HFFc6 (cell line): ENCODE measurements around the gene LRP6. TPM values are rescaled to one million over a fixed set of nuclear protein-coding genes. Genes with fewer than 3 reads are reported as not detected.
"Not testable (repeated sequence)": the region's sequence is repeated elsewhere in the genome, so short reads cannot be mapped to it uniquely, and the experiment has no call there.

Source experiments
- DNase-seq: peaks from one replicate; pipeline ENCODE4 v3.0.0-alpha.2; 2018
- H3K27ac Mint-ChIP-seq: 2 replicates; pipeline ENCODE4 v1.8.0; 2020; ENCODE audit warnings: mild to moderate bottlenecking, mixed read lengths
- H3K27me3 Mint-ChIP-seq: 2 replicates; pipeline ENCODE4 v1.8.0; 2021; ENCODE audit warnings: mild to moderate bottlenecking, moderate library complexity, mixed read lengths; ENCODE audit not compliant: insufficient read depth
- H3K36me3 Mint-ChIP-seq: 2 replicates; pipeline ENCODE4 v1.8.0; 2021; ENCODE audit warnings: low read depth, mixed read lengths
- H3K4me1 Mint-ChIP-seq: 2 replicates; pipeline ENCODE4 v1.8.0; 2020; ENCODE audit warnings: low read depth, mixed read lengths
- H3K4me3 Mint-ChIP-seq: 2 replicates; pipeline ENCODE4 v1.8.0; 2020; ENCODE audit warnings: mild to moderate bottlenecking, moderate library complexity, mixed read lengths
- H3K9me3 Mint-ChIP-seq: 2 replicates; pipeline ENCODE4 v1.8.0; 2020; ENCODE audit warnings: mild to moderate bottlenecking, mixed read lengths
- total RNA-seq, 6 experiments: library from RNA; stranded (reverse); fragmentation: NEBNext Ultra II Directional; extraction: Animal tissue kit (Norgen Biotek cat#: 25700); gene quantifications; 2 replicates in 1 of 6; 3 replicates in 5 of 6; pipeline ENCODE4 v1.2.3, GENCODE V29; 2021
- TF ChIP-seq, protein P1 (sequence below): fragments of 200-600 bp; sonication (generic); IDR thresholded peaks from 2 replicates; pipeline ENCODE4 v1.5.0; 2021; ENCODE audit warnings: antibody characterized with exemption, mild to moderate bottlenecking

LRP6 gene
- total RNA-seq, 6 experiments from 2014 or later, result 24.0 to 31.6 (median 27.0) TPM

DNA sequence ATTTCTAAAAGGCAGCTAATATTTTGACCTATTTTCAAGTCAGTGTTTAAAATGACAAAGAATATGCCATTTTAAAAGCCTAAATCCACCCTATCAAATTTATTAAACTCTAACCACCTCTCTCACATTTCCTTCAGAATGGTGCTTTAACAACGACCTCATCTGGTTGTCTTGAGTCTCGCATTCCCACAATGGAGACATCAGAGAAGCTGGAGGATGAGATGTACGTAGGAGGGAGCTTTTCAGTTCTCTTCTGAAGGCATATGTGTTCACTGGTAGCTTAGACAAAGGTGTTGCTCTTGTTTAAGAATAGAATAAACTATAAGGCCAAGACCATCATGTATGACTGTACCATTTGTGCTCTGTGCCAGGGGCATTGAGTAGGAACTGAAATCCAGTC is 113.2 kb downstream of the LRP6 start:
- TF ChIP-seq, protein P1, sequence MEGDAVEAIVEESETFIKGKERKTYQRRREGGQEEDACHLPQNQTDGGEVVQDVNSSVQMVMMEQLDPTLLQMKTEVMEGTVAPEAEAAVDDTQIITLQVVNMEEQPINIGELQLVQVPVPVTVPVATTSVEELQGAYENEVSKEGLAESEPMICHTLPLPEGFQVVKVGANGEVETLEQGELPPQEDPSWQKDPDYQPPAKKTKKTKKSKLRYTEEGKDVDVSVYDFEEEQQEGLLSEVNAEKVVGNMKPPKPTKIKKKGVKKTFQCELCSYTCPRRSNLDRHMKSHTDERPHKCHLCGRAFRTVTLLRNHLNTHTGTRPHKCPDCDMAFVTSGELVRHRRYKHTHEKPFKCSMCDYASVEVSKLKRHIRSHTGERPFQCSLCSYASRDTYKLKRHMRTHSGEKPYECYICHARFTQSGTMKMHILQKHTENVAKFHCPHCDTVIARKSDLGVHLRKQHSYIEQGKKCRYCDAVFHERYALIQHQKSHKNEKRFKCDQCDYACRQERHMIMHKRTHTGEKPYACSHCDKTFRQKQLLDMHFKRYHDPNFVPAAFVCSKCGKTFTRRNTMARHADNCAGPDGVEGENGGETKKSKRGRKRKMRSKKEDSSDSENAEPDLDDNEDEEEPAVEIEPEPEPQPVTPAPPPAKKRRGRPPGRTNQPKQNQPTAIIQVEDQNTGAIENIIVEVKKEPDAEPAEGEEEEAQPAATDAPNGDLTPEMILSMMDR, result no peak
- Mint-ChIP-seq H3K4me1 (no peaks in the 10 kb centered on the region), H3K27ac (no peak overlapping the region), H3K27me3 (no peaks in the 10 kb centered on the region; the same call in 1 of the 2 replicates), H3K4me3 (no peak overlapping the region), H3K36me3 (peaks cover 38% of the 10 kb centered on the region), H3K9me3 (no peaks in the 10 kb centered on the region)
- no peak for DNase-seq

DNA sequence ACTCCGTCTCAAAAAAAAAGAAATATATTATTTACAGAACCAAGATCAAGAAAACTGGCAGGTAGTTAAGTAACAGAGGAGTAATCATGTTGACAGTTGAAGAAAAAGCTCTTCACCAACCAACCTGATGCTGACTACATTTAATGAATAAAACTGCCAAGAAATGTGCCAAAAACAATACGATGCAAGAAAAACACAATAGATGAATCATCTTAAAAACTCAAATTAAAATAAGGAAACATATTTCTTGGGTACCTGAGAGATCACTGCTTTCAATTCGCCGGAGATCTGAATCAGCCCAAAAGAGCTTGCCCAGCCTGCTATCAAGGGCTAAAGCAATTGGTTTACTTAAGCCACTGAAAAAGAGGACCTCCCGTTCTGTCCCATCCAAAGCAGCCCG is 119.7 kb downstream of the LRP6 start:
- Mint-ChIP-seq H3K9me3 (no peaks in the 10 kb centered on the region), H3K27ac (no peak overlapping the region), H3K4me3 (no peak overlapping the region), H3K4me1 (no peaks in the 10 kb centered on the region), H3K27me3 (no peaks in the 10 kb centered on the region), H3K36me3 (peaks cover 34% of the 10 kb centered on the region)
- TF ChIP-seq, protein P1, result no peak
- DNase-seq, result no peak

DNA sequence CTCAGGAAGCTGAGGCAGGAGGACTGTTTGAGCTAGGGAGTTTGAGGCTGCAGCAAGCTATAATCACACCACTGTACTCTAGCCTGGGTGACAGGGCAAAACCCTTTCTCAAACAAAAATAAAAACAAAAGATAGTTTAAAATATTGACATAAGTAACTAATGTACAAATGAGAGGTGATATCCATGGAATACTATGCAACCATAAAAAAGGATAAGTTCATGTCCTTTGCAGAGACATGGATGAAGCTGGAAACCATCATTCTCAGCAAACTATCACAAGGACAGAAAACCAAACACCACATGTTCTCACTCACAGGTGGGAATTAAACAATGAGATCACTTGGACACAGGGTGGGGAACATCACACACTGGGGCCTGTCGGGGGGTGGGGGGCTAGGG is 122.3 kb downstream of the LRP6 start:
- not testable (repeated sequence) for DNase-seq, H3K27ac Mint-ChIP-seq, H3K27me3 Mint-ChIP-seq, H3K9me3 Mint-ChIP-seq, H3K4me1 Mint-ChIP-seq, H3K4me3 Mint-ChIP-seq
- peaks cover 24% of the 10 kb centered on the region for H3K36me3 Mint-ChIP-seq

DNA sequence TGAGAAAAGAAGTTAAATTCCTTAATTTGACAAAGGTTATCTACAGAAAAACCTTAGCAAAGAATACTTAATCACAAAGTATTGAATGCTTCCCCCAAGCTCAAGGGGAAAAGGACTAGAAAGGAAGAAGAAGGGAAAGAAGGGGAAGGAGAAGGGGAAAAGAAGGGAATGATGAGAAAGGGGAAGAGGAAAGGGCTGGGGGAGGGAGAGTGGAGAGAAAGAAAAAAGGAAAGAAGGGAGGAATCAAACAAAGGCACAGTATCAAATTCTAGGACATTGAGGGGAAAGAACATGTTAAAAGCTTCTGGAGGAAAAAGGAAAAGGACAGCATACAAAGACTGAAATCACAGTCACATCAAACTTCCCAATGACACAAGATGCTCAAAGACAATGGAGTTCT is 125.8 kb downstream of the LRP6 start:
- Mint-ChIP-seq H3K9me3 (no peaks in the 10 kb centered on the region), H3K27ac (no peak overlapping the region), H3K27me3 (no peaks in the 10 kb centered on the region; the same call in 1 of the 2 replicates), H3K36me3 (peaks cover 15% of the 10 kb centered on the region; the same call in 1 of the 2 replicates), H3K4me3 (no peak overlapping the region), H3K4me1 (no peaks in the 10 kb centered on the region)
- TF ChIP-seq, protein P1, result no peak
- no peak for DNase-seq

DNA sequence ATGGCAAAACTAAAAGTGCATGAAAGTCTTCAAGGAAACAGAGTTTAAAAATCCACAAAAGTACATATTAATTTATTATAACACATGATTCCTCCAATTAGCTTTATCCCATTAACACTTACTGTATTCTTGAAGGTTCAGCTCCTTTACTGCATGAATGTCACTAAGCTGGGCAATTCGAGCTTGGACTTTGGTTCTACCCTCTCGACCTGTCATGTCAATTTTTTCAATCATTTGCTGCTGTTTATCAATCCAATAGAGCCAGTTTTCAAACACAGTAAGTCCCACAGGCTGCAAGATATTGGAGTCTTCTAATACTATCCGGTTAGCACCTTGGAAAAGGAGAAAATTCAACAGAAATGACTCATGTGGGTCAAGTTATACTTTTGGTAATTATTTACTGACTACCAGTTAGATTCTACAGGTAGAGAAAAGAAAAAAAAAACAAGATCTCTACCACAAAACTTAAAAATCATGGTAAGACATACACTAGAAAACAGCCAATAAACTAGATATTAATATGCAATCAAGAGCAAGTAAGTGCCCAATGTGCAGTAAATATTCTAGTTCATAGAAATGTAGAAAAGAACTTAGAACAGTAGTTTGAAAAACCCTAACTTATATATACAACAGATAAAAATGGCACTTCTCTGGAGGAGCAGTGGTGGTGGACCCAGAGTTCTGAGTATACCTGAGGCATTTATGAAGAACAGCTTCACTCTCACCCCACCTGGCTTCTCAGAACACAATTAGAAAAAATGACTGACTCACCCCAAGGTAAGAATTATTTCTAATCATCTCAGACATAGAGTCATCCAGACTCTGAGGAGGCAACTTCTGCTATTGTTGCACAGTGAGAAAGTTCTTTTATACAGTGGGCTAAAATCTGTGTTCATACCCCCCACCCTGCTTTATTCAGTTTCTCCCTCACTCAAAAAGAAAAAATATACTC is 128.4 kb downstream of the LRP6 start:
- Mint-ChIP-seq H3K36me3 (0 out of 2 replicates have a peak, but pooled peaks cover 5% of the 10 kb centered on the region), H3K27ac (no peak overlapping the region), H3K27me3 (no peaks in the 10 kb centered on the region; the same call in 1 of the 2 replicates), H3K4me1 (no peaks in the 10 kb centered on the region), H3K9me3 (no peaks in the 10 kb centered on the region), H3K4me3 (no peak overlapping the region)
- TF ChIP-seq, protein P1, result no peak
- no peak for DNase-seq

DNA sequence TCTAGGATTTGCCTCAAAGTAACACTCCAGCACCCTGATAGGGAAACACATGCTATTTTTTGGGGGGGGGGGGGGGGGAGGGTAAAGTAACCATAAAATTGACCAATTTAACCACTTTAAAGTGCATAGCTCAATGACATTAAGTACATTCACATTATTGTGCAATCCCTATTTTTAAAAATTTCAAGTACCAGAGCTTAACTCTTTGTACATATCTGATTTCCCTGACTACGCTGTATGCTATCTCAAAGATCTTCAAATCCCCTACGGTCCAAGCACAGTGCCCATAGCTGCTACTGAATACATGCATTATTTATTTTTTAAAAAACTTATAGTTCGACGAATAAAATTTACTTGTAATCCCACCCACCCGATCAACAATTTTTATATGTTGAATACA is 133.1 kb downstream of the LRP6 start:
- Mint-ChIP-seq H3K27me3 (no peaks in the 10 kb centered on the region), H3K9me3 (no peaks in the 10 kb centered on the region), H3K4me3 (no peak overlapping the region), H3K36me3 (peaks cover 15% of the 10 kb centered on the region), H3K4me1 (no peaks in the 10 kb centered on the region), H3K27ac (no peak overlapping the region)
- no peak for DNase-seq
- TF ChIP-seq, protein P1, result no peak
